Prostate gland (tissue), 2 donors: ENCODE results near the gene SURF6.

Experiments
- POLR2A ChIP-seq: fragments of 450-650 bp; IDR thresholded peaks from one replicate; pipeline ENCODE4 v1.6.1; 2016; ENCODE audit warnings: antibody characterized with exemption, mild to moderate bottlenecking
- TF ChIP-seq, protein P1 (sequence below), 4 experiments: fragments of 200-600 bp in 2 of 4; fragments of 450-650 bp in 2 of 4; sonication (generic) in 2 of 4; IDR thresholded peaks; 1 replicate in 3 of 4; 2 replicates in 1 of 4; pipeline ENCODE4 v1.5.1; 2016 to 2019; ENCODE audit warnings: antibody characterized with exemption in 4 of 4, mild to moderate bottlenecking in 2 of 4, moderate library complexity in 2 of 4

DNA sequence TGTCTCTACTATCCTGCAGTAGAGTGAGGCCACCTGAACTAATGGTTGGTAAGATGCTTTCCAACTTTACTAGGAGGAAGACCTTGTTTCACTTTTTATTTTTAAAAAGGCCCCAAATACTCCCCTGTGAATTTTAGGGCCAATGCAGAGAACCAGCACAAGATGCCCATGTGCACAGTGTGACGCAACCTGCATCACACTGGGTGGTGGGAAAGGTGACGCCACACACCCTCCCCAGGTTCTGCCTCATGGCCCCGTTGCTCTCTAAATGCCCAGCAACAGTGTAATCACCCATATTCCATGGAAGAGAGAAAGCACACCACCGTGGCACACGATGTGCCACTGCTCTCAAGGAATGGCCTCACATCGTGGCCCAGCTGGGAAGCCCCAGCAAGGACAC is 33.4 kb upstream of the SURF6 start:
- TF ChIP-seq, protein P1, sequence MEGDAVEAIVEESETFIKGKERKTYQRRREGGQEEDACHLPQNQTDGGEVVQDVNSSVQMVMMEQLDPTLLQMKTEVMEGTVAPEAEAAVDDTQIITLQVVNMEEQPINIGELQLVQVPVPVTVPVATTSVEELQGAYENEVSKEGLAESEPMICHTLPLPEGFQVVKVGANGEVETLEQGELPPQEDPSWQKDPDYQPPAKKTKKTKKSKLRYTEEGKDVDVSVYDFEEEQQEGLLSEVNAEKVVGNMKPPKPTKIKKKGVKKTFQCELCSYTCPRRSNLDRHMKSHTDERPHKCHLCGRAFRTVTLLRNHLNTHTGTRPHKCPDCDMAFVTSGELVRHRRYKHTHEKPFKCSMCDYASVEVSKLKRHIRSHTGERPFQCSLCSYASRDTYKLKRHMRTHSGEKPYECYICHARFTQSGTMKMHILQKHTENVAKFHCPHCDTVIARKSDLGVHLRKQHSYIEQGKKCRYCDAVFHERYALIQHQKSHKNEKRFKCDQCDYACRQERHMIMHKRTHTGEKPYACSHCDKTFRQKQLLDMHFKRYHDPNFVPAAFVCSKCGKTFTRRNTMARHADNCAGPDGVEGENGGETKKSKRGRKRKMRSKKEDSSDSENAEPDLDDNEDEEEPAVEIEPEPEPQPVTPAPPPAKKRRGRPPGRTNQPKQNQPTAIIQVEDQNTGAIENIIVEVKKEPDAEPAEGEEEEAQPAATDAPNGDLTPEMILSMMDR (IDR thresholded peaks at IDR 0.05) = no peak
- TF ChIP-seq POLR2A = no peak
